ENCODE data around the gene STT3B. TPM values are rescaled to one million over a fixed set of nuclear protein-coding genes. Genes with fewer than 3 reads are reported as not detected.

The STT3B gene
- total and polyA plus RNA-seq, 4 experiments from 2014 or later, result 145 to 183 (median 159) TPM

DNA sequence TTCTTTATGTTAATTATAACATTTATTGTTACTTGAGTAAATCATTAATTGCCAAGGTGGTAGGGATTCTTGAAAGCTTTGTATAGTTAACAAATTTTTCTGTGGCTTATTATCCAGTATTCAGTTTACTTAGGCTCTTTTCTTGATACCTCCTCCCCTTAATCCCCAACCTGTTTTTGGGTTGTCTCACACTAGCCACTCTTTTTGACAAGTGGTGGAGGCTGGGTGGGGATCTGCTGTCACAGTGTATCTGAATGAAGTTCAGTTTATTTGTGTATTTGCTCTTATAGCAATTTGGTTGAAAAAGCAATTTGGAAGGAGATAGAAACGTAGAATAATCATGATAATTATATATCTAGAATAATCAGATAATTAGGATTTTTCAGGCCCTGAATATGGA, 43.8 kb downstream of the STT3B start:
- H3K27ac Mint-ChIP-seq, result peak overlapping the region in 1 of 7 donors; percentile 37

DNA sequence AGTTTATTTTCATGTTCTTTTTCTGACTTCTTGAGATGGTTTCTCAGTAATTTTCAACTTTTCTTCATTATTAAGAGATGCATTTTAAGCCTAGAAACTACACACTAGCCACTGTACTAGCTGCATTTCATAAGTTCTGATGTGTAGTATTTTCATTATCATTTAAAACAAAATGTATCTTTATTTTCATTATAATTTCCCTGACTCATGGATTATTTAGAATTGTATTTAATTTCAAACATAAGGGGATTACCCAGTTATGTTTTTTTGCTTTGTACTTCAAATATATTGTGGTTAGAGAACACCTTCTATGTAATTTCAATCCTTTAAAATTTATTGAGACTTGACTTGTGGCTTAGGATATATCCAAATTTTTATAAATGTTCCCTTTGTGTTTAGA, 44.5 kb downstream of the STT3B start:
- Mint-ChIP-seq H3K4me1 (peaks cover 27 to 53% (median 39%) of the 10 kb centered on the region in 4 donors), H3K9me3 (no peaks in the 10 kb centered on the region), H3K27ac (peak overlapping the region in 2 of 7 donors; percentile 36 to 46), H3K36me3 (peaks cover 36 to 47% of the 10 kb centered on the region in 2 donors), H3K4me3 (peak overlapping the region in 2 of 8 donors; percentile 25 to 39), H3K27me3 (no peaks in the 10 kb centered on the region)
- no peaks in the 10 kb centered on the region for H3K9me3 ChIP-seq (ENCODE audit: control insufficient read depth in 1 of 2, low read length in 2 of 2)
- ChIA-PET CTCF (ENCODE audit: partially characterized antibody) (no interaction called here), POLR2A (ENCODE audit: partially characterized antibody) (no interaction called here)
- no peak for DNase-seq
- H3K27me3 ChIP-seq (ENCODE audit: insufficient read depth, low read length), result no peaks in the 10 kb centered on the region
- H3K4me1 ChIP-seq (ENCODE audit: insufficient read depth, low read length), result peaks cover 86% of the 10 kb centered on the region
- H3K4me3 ChIP-seq (ENCODE audit: low read length in 2 of 2), result no peak overlapping the region
- no peak overlapping the region for H3K27ac ChIP-seq (ENCODE audit: low read depth, low read length)
- no peaks in the 10 kb centered on the region for H3K36me3 ChIP-seq (ENCODE audit: insufficient read depth, low read length)
- intact Hi-C loops (cut with micrococcal nuclease), result loop anchor here (2.0 kb wide), 1 partner anchor 20 kb away; no protein-coding TSS in a partner anchor

More for the DNA sequence above, 43.8 kb downstream of the STT3B start:
- Mint-ChIP-seq H3K36me3 (peaks cover 30 to 41% of the 10 kb centered on the region in 2 donors), H3K9me3 (no peaks in the 10 kb centered on the region), H3K4me3 (peak overlapping the region in 2 of 8 donors; percentile 18 to 52), H3K4me1 (peaks cover 21 to 50% (median 35%) of the 10 kb centered on the region in 4 donors), H3K27me3 (no peaks in the 10 kb centered on the region)
- H3K4me3 ChIP-seq (ENCODE audit: low read length in 2 of 2), result no peak overlapping the region
- no peaks in the 10 kb centered on the region for H3K36me3 ChIP-seq (ENCODE audit: insufficient read depth, low read length)
- no peak overlapping the region for H3K27ac ChIP-seq (ENCODE audit: low read depth, low read length)
- peaks cover 80% of the 10 kb centered on the region for H3K4me1 ChIP-seq (ENCODE audit: insufficient read depth, low read length)
- H3K27me3 ChIP-seq (ENCODE audit: insufficient read depth, low read length), result no peaks in the 10 kb centered on the region
- H3K9me3 ChIP-seq (ENCODE audit: control insufficient read depth in 1 of 2, low read length in 2 of 2), result no peaks in the 10 kb centered on the region
- ChIA-PET CTCF (ENCODE audit: partially characterized antibody) (no interaction called here), POLR2A (ENCODE audit: partially characterized antibody) (interaction anchor here (1.3 kb wide), 1 partner anchor 44 kb away, joined by 5 read pairs; the partner anchor contains the start of gene STT3B)
- intact Hi-C loops (cut with micrococcal nuclease), result loop anchor here (2.0 kb wide), 1 partner anchor 20 kb away; no protein-coding TSS in a partner anchor
- DNase-seq, result no peak

- ChIA-PET POLR2A (ENCODE audit: partially characterized antibody) (interaction anchor here (0.7 to 1.4 kb wide), 2 partner anchors 15 to 48 kb away, joined by 3 to 5 read pairs; partner anchors contain the start of gene STT3B), CTCF (ENCODE audit: partially characterized antibody) (interaction anchor here (0.6 to 1.0 kb wide), 4 partner anchors 17 to 754 kb away, joined by 3 to 4 read pairs (median 3); no protein-coding TSS in a partner anchor)
- Mint-ChIP-seq H3K27me3 (no peaks in the 10 kb centered on the region), H3K9me3 (peaks cover 0 to 2% (median 0%) of the 10 kb centered on the region in 8 donors), H3K27ac (peak overlapping the region in 2 of 7 donors; percentile 14 to 40), H3K36me3 (peaks cover 57 to 65% of the 10 kb centered on the region in 2 donors), H3K4me3 (no peak overlapping the region), H3K4me1 (peaks cover 47 to 59% (median 53%) of the 10 kb centered on the region in 4 donors)
- Histone ChIP-seq H3K9me3 (ENCODE audit: control insufficient read depth in 1 of 2, low read length in 2 of 2) (no peaks in the 10 kb centered on the region), H3K27me3 (ENCODE audit: insufficient read depth, low read length) (no peaks in the 10 kb centered on the region), H3K36me3 (ENCODE audit: insufficient read depth, low read length) (no peaks in the 10 kb centered on the region), H3K4me1 (ENCODE audit: insufficient read depth, low read length) (peaks cover 77% of the 10 kb centered on the region), H3K4me3 (ENCODE audit: low read length in 2 of 2) (no peak overlapping the region), H3K27ac (ENCODE audit: low read depth, low read length) (no peak overlapping the region)
- intact Hi-C loops (cut with micrococcal nuclease), result loop anchor here (2.0 kb wide), 1 partner anchor 13 kb away; no protein-coding TSS in a partner anchor
- DNase-seq, result no peak
Observed at GRCh38 chr3:31579828-31580227, 47.1 kb downstream of the STT3B start.

GRCh38 chr3:31580645-31581044, 47.9 kb downstream of the STT3B start:
- POLR2A ChIA-PET (ENCODE audit: partially characterized antibody), result no interaction called here
- intact Hi-C loops (cut with micrococcal nuclease), result loop anchor here (2.0 kb wide), 1 partner anchor 14 kb away; no protein-coding TSS in a partner anchor
- Mint-ChIP-seq H3K36me3 (peaks cover 65 to 69% of the 10 kb centered on the region in 2 donors), H3K4me1 (peaks cover 50 to 57% (median 51%) of the 10 kb centered on the region in 4 donors), H3K4me3 (no peak overlapping the region), H3K9me3 (peaks cover 0 to 2% (median 0%) of the 10 kb centered on the region in 8 donors), H3K27me3 (no peaks in the 10 kb centered on the region), H3K27ac (peak overlapping the region in 1 of 7 donors; percentile 13)
- H3K27me3 ChIP-seq (ENCODE audit: insufficient read depth, low read length), result no peaks in the 10 kb centered on the region
- DNase-seq, result no peak
- no peak overlapping the region for H3K4me3 ChIP-seq (ENCODE audit: low read length in 2 of 2)
- H3K27ac ChIP-seq (ENCODE audit: low read depth, low read length), result no peak overlapping the region
- peaks cover 69% of the 10 kb centered on the region for H3K4me1 ChIP-seq (ENCODE audit: insufficient read depth, low read length)
- H3K9me3 ChIP-seq (ENCODE audit: control insufficient read depth in 1 of 2, low read length in 2 of 2), result no peaks in the 10 kb centered on the region
- no peaks in the 10 kb centered on the region for H3K36me3 ChIP-seq (ENCODE audit: insufficient read depth, low read length)
- CTCF ChIA-PET (ENCODE audit: partially characterized antibody), result interaction anchor here (0.9 to 1.0 kb wide), 2 partner anchors 12 to 28 kb away, joined by 3 read pairs; no protein-coding TSS in a partner anchor

GRCh38 chr3:31581660-31582059, 48.9 kb downstream of the STT3B start:
- POLR2A ChIA-PET (ENCODE audit: partially characterized antibody), result no interaction called here
- H3K4me3 Mint-ChIP-seq, result peak overlapping the region in 3 of 8 donors; percentile 3 to 56 (median 33)
- H3K36me3 ChIP-seq (ENCODE audit: insufficient read depth, low read length), result no peaks in the 10 kb centered on the region
- peak overlapping the region in 5 of 7 donors; percentile 2 to 64 (median 31) for H3K27ac Mint-ChIP-seq
- no peaks in the 10 kb centered on the region for H3K9me3 ChIP-seq (ENCODE audit: control insufficient read depth in 1 of 2, low read length in 2 of 2)
- peaks cover 0 to 3% (median 0%) of the 10 kb centered on the region in 8 donors for H3K9me3 Mint-ChIP-seq
- intact Hi-C loops (cut with micrococcal nuclease), result loop anchor here (2.0 kb wide), 1 partner anchor 15 kb away; no protein-coding TSS in a partner anchor
- no peak overlapping the region for H3K4me3 ChIP-seq (ENCODE audit: low read length in 2 of 2)
- peaks cover 73 to 75% of the 10 kb centered on the region in 2 donors for H3K36me3 Mint-ChIP-seq
- DNase-seq, result no peak
- no peaks in the 10 kb centered on the region for H3K27me3 Mint-ChIP-seq
- no peaks in the 10 kb centered on the region for H3K27me3 ChIP-seq (ENCODE audit: insufficient read depth, low read length)
- no peak overlapping the region for H3K27ac ChIP-seq (ENCODE audit: low read depth, low read length)
- CTCF ChIA-PET (ENCODE audit: partially characterized antibody), result interaction anchor here (1.6 kb wide), 1 partner anchor 12 kb away, joined by 4 read pairs; no protein-coding TSS in a partner anchor
- peaks cover 67% of the 10 kb centered on the region for H3K4me1 ChIP-seq (ENCODE audit: insufficient read depth, low read length)
- peaks cover 47 to 62% (median 57%) of the 10 kb centered on the region in 4 donors for H3K4me1 Mint-ChIP-seq

DNA sequence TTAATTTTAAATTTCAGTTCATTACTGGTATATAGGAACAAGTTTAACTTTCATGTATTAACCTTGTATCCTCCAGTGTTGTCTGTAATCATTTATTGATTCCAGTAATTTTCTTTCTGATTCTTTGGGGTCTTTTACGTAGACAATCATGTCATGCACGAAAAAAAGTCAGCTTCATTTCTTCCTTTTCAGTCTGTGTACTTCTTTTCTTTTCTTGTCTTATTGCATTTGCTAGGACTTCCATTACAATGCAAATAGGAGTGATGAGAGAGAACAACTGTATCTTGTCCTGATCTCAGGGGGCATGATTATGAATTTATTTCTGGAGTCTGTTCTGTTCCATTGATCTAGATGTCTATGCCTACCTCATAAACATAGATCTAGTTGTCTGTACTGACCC, 56.5 kb downstream of the STT3B start:
- Mint-ChIP-seq H3K4me1 (peaks cover 25 to 63% (median 45%) of the 10 kb centered on the region in 4 donors), H3K27ac (no peak overlapping the region)

GRCh38 chr3:31590650-31591049, 57.9 kb downstream of the STT3B start:
- Mint-ChIP-seq H3K4me1 (peaks cover 35 to 72% (median 53%) of the 10 kb centered on the region in 4 donors), H3K27me3 (no peaks in the 10 kb centered on the region), H3K36me3 (peaks cover 91 to 97% of the 10 kb centered on the region in 2 donors), H3K4me3 (no peak overlapping the region), H3K9me3 (peaks cover 0 to 51% (median 31%) of the 10 kb centered on the region in 8 donors), H3K27ac (peak overlapping the region in 1 of 7 donors; percentile 45)
- DNase-seq, result no peak
- no peak overlapping the region for H3K4me3 ChIP-seq (ENCODE audit: low read length in 2 of 2)
- no peak overlapping the region for H3K27ac ChIP-seq (ENCODE audit: low read depth, low read length)
- H3K4me1 ChIP-seq (ENCODE audit: insufficient read depth, low read length), result peaks cover 44% of the 10 kb centered on the region
- H3K9me3 ChIP-seq (ENCODE audit: control insufficient read depth in 1 of 2, low read length in 2 of 2), result peaks cover 0 to 8% of the 10 kb centered on the region in 2 donors
- intact Hi-C loops (cut with micrococcal nuclease), result no loop called here
- ChIA-PET POLR2A (ENCODE audit: partially characterized antibody) (no interaction called here), CTCF (ENCODE audit: partially characterized antibody) (no interaction called here)
- H3K27me3 ChIP-seq (ENCODE audit: insufficient read depth, low read length), result no peaks in the 10 kb centered on the region
- peaks cover 34% of the 10 kb centered on the region for H3K36me3 ChIP-seq (ENCODE audit: insufficient read depth, low read length)

More for the DNA sequence above, 56.5 kb downstream of the STT3B start:
- H3K9me3 ChIP-seq (ENCODE audit: control insufficient read depth in 1 of 2, low read length in 2 of 2), result peaks cover 0 to 8% of the 10 kb centered on the region in 2 donors
- peaks cover 86 to 94% of the 10 kb centered on the region in 2 donors for H3K36me3 Mint-ChIP-seq
- no peaks in the 10 kb centered on the region for H3K27me3 ChIP-seq (ENCODE audit: insufficient read depth, low read length)
- peaks cover 26% of the 10 kb centered on the region for H3K36me3 ChIP-seq (ENCODE audit: insufficient read depth, low read length)
- H3K4me3 ChIP-seq (ENCODE audit: low read length in 2 of 2), result no peak overlapping the region
- DNase-seq, result no peak
- ChIA-PET CTCF (ENCODE audit: partially characterized antibody) (no interaction called here), POLR2A (ENCODE audit: partially characterized antibody) (interaction anchor here (0.8 kb wide), 1 partner anchor 57 kb away, joined by 3 read pairs; no protein-coding TSS in a partner anchor)
- H3K4me1 ChIP-seq (ENCODE audit: insufficient read depth, low read length), result peaks cover 30% of the 10 kb centered on the region
- H3K4me3 Mint-ChIP-seq, result peak overlapping the region in 1 of 8 donors; percentile 3
- H3K27ac ChIP-seq (ENCODE audit: low read depth, low read length), result no peak overlapping the region
- H3K27me3 Mint-ChIP-seq, result no peaks in the 10 kb centered on the region
- intact Hi-C loops (cut with micrococcal nuclease), result no loop called here
- H3K9me3 Mint-ChIP-seq, result peaks cover 0 to 51% (median 32%) of the 10 kb centered on the region in 8 donors
